NCI-H1048 (cell line): ENCODE measurements around the gene PTDSS2.
"Not testable (repeated sequence)": the region's sequence is repeated elsewhere in the genome, so short reads cannot be mapped to it uniquely, and the experiment has no call there.

ENCODE experiments used
- DNase-seq: peaks from one replicate; lab custom pipeline; 2025; lab: John Stamatoyannopoulos, UW

PTDSS2 gene

GRCh38 chr11:507727-508515 lies 57.8 kb downstream of the PTDSS2 start:
- DNase-seq, result no peak

GRCh38 chr11:508956-509355 lies 58.9 kb downstream of the PTDSS2 start:
- no peak for DNase-seq

GRCh38 chr11:512761-513595 lies 62.9 kb downstream of the PTDSS2 start:
- DNase-seq, result no peak

GRCh38 chr11:514606-515005 lies 64.5 kb downstream of the PTDSS2 start:
- no peak for DNase-seq

- DNase-seq, result no peak
Measured at GRCh38 chr11:515131-515530, 65.1 kb downstream of the PTDSS2 start.

GRCh38 chr11:516400-516799 lies 66.3 kb downstream of the PTDSS2 start:
- no peak for DNase-seq

GRCh38 chr11:516918-517685 lies 67.0 kb downstream of the PTDSS2 start:
- not testable (repeated sequence) for DNase-seq

- DNase-seq, result peak; percentile 72
Measured at GRCh38 chr11:518463-519202, 68.6 kb downstream of the PTDSS2 start.

- DNase-seq, result no peak
Measured at GRCh38 chr11:520428-521176, 70.5 kb downstream of the PTDSS2 start.

GRCh38 chr11:521177-521688 lies 71.2 kb downstream of the PTDSS2 start:
- DNase-seq, result no peak

- DNase-seq, result no peak
Measured at GRCh38 chr11:526192-526591, 76.1 kb downstream of the PTDSS2 start.

- no peak for DNase-seq
Measured at GRCh38 chr11:528166-528814, 78.2 kb downstream of the PTDSS2 start.

GRCh38 chr11:528815-529727 lies 79.0 kb downstream of the PTDSS2 start:
- no peak for DNase-seq

GRCh38 chr11:529728-530411 lies 79.8 kb downstream of the PTDSS2 start:
- no peak for DNase-seq

- no peak for DNase-seq
Measured at GRCh38 chr11:530960-531831, 81.1 kb downstream of the PTDSS2 start.

- no peak for DNase-seq
Measured at GRCh38 chr11:531919-532526, 81.9 kb downstream of the PTDSS2 start.

- no peak for DNase-seq
Measured at GRCh38 chr11:532527-532985, 82.5 kb downstream of the PTDSS2 start.
